Measurements from ENCODE around the gene TRIM49B.
"Not testable (repeated sequence)": the region's sequence is repeated elsewhere in the genome, so short reads cannot be mapped to it uniquely, and the experiment has no call there.

The TRIM49B gene

GRCh38 chr11:49028523-49028922 lies at the start of gene TRIM49B:
Gene TRIM49B (plus strand): TSS chr11:49028823. CDS start chr11:49031600, 2,777 bp downstream.
- not testable (repeated sequence) for DNase-seq

- not testable (repeated sequence) for DNase-seq
Measured at GRCh38 chr11:48983785-48984184, 44.8 kb upstream of the TRIM49B start, which contains the start of gene TRIM51G. Gene TRIM51G (minus strand): TSS chr11:48983885. CDS start chr11:48981695, 2,190 bp downstream.

GRCh38 chr11:49048229-49048628 lies 19.6 kb downstream of the TRIM49B start:
- not testable (repeated sequence) for DNase-seq

- not testable (repeated sequence) for DNase-seq
Measured at GRCh38 chr11:49049821-49050220, 21.2 kb downstream of the TRIM49B start.

GRCh38 chr11:49059012-49059411 lies 30.4 kb downstream of the TRIM49B start, which contains the start of gene TRIM64C:
Gene TRIM64C (minus strand): TSS chr11:49059112. CDS start chr11:49059112, 0 bp downstream.
- DNase-seq: not testable (repeated sequence)

GRCh38 chr11:49069897-49070296 lies 41.3 kb downstream of the TRIM49B start:
- DNase-seq: not testable (repeated sequence)
